Measurements from ENCODE around the gene OXNAD1.
"Not testable (repeated sequence)": the region's sequence is repeated elsewhere in the genome, so short reads cannot be mapped to it uniquely, and the experiment has no call there.

Gene OXNAD1

DNA sequence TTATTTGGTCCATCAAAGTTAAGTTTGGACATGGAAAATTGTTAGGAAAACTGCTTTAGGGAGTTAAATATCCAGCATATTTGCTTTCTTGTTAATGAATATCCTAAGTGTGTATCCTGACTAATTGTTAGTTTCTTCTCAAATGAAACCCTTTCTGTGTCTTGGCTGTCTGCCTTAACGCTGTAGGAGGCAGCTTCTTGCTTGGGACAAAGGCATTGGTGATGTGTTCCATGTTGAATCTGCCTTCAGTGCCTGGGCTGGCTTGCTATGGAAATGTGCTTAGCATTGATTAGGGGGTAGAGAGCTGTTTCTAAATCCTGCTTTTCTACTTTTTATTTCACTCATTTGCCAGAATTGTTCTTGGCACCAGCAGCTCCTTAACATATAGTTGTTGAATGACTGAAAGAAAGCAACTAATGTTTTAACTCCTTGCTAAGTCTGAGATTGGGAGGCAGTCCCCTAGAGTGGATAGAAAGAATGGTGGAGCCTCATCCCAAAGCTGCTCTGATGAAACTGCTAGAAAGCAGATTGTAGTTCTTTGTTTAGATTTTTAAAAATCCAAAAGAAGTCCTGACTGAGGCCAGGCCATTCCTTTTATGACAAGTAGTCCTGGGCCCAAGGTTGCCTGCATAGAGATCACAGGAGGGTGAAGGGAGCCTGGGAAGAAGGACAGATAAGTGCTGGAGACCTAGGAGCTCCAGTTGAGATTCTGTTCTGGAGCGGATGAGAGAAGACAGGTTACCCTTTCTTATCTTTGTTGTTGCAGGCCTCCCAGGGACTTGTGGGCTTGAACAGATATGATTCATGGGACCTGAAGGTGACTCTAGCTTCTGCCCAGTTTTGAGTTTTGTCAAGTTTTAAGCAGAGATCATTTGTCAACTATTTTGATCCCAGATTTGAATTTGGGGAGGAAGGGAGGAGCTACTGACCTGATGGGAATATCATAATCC lies 39.3 kb downstream of the OXNAD1 start:
- DNase-seq = no peak

DNA sequence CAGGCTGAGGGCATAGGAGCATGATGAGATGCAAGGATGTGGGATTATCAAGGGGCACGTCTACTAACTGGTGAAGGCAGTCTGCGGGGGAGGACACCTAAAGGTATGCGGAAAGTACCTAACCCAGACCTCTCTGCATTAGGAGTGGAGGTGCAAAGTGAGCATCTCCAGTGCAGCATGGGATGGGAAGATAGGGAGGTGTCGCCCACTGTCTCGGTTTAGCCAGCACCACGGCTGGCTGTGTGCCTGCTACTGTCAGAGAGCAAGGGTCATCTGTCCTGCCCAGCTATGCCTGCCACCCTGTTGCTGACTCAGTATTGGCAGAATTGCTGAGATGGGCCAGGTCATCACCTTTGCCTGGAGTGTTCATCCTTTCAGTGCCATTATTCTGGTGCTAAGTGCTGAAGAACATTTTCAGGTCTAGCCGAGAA lies 40.1 kb downstream of the OXNAD1 start:
- no peak for DNase-seq

GRCh38 chr3:16307832-16308531 lies 43.0 kb downstream of the OXNAD1 start:
- DNase-seq = no peak

GRCh38 chr3:16308727-16309126 lies 43.7 kb downstream of the OXNAD1 start:
- DNase-seq = no peak

DNA sequence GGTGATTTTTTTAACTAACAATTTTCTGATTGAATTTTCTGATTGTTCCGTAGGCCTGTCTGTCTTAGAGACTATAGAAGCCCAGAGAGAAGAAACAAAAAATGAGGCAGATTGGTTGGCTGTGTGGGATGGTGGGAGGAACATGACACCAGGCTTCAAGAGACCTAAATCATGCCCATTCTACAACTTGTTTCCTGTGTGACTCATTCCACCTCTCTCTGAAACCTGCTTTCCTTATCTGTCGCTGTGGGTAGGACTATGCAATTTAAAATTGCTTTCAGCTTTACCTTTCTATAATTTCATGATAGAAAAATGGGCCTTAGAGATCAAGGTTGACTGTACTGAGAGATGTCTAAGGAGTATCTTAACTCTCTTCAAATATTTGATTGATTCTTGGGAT lies 44.5 kb downstream of the OXNAD1 start:
- peak; percentile 42 for DNase-seq

DNA sequence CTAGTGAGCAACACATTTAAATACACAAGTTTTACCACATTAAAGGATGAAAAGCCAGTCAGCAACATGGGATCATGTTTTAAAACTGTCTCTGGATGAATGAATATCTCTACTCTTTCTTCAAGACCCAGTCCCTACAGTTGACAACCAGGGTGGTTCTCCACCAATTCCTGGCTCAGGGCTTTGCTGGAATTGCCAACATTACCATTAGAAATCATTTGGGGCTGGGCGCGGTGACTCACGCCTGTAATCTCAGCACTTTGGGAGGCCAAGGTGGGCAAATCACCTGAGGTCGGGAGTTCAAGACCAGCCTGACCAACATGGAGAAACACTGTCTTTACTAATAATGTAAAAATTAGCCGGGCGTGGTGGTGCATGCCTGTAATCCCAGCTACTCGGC lies 45.5 kb downstream of the OXNAD1 start:
- not testable (repeated sequence) for DNase-seq

DNA sequence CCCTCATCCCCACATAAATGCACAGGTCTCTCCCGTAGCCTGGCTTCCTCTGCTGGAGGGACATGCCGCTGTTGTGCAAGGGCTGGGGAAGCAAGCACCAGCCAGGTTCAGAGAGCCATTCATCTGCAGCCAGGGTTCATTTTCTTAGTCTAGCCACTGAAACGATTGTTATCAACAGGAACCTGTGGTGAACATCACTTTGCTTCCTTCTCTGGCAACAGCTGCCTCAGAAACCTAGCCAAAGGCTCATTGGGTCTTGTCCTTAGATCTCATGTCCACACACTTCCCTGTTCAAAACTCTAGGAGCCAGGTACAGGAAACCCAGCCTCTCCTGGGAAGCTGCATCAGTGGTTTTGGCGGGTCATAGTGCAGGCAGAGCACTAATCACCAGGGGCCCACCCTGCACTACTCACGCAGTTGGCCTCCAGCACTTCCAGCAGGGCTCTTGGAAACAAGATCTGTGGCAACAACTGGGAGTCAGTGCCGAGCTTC lies 47.0 kb downstream of the OXNAD1 start:
- no peak for DNase-seq

- no peak for DNase-seq
Observed at GRCh38 chr3:16313886-16314645, 49.1 kb downstream of the OXNAD1 start.

GRCh38 chr3:16315623-16316022 lies 50.6 kb downstream of the OXNAD1 start:
- DNase-seq = no peak

- DNase-seq = no peak
Observed at GRCh38 chr3:16316396-16316795, 51.4 kb downstream of the OXNAD1 start.

- no peak for DNase-seq
Observed at GRCh38 chr3:16316847-16317560, 52.0 kb downstream of the OXNAD1 start.

GRCh38 chr3:16317561-16317945 lies 52.5 kb downstream of the OXNAD1 start:
- no peak for DNase-seq

- DNase-seq = peak; percentile 67
Observed at GRCh38 chr3:16318176-16318575, 53.2 kb downstream of the OXNAD1 start.

DNA sequence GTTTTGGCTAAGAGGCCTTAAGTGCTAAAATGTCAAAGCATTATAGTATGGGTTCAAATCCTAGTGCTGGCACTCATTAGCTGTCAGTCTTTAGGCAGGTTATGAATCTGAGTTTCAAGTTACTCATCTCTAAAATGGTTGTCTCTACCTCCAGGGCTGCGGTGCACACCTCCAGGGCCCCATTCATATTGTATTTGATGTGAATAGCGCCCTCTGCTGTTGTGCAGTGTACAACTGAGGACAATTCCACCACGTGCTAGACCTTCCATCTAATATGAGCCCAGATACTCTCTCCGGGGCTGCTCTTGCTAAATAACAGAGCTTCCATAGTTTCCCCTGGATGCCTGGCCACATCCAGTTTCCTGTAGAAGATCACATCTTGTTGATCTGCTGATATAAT lies 54.3 kb downstream of the OXNAD1 start:
- DNase-seq = no peak

DNA sequence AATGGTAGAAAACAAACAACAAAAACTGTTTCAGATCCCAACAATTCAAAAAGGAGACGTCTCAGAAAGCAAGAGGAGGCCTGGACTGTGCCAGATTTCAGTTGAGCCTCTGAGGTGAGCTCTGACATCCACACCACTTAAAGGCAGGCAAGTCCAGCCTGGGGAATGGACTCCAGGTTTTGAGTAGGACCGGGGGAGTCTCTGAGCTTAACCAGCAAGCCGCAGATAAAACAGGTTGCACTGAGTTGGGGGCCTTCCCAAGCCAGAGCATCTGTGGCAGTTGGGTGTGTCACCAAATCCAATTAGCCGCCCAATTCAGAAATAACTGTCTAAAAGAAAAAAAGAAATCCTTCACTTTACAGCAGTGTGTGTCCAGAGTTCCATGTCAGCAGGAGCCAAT lies 54.7 kb downstream of the OXNAD1 start:
- no peak for DNase-seq

- peak; percentile 33 for DNase-seq
Observed at GRCh38 chr3:16320711-16321110, 55.7 kb downstream of the OXNAD1 start.

DNA sequence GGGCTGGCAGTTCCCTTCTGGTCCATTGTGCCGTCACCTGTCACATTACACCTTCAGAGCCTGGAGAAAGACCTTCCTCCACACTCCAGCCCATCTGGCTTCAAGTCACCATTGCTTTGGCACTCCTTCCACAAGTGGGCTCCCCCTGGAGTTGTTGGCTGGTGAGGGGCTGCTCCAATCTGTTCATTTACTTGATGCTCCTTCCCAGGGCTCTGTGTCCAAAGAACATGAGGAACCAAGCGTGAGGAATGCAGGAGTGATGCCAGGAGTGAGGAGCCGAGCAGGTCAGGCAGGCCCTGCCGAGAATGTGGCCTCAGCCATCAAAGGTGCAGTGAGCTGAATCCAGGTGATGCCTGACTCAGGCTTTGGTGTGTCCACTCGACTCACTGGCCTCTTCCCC lies 57.2 kb downstream of the OXNAD1 start:
- no peak for DNase-seq

GRCh38 chr3:16323737-16324136 lies 58.7 kb downstream of the OXNAD1 start:
- no peak for DNase-seq

DNA sequence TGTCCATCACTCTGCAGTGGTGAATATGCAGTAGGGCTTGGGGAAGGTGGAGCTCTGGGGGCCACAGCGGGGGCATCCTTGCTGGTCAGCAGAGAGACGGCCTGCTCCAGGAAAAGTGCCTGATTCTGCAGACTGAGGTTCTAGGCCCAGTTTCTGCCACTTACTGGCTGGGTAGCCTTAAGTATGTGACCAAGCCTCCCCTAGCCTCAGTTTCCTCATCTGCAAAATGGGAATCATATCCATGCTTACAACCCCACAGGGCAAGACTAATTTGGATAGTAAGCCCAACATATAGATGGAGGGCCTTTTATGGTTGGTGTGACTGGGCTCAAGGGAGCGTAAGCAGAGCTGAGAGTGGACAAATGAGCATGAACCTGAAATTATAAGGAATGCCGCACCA lies 60.8 kb downstream of the OXNAD1 start:
- DNase-seq = no peak

DNA sequence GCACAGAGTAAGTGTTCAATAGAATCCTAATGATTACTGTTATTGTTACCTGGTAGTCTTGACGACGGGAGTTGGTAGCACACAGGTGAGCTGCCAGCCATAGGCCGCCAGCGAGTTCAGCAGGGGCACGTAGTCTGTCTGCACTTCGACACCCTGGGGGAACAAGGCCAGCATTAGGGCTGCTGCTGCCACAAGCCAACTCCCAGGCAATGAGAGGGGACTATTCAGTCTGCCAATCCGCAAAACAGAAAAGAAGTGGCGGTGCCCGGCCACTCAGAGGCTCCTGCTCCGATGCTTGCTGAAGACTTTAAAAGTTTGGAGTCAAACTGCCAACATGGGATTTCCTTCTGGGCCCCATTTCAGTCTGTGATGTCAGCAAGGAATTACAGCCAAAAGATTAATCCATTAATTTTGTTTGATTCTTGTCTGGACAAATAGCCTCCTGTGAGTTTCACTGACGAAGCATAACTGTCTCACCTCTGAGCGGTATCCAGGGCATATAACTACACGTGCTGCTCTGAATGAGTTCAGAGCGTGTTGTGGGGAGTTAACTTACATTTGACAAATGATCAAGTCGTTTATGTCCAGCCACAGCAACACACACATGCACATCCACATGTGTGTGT lies 61.8 kb downstream of the OXNAD1 start:
- no peak for DNase-seq

DNA sequence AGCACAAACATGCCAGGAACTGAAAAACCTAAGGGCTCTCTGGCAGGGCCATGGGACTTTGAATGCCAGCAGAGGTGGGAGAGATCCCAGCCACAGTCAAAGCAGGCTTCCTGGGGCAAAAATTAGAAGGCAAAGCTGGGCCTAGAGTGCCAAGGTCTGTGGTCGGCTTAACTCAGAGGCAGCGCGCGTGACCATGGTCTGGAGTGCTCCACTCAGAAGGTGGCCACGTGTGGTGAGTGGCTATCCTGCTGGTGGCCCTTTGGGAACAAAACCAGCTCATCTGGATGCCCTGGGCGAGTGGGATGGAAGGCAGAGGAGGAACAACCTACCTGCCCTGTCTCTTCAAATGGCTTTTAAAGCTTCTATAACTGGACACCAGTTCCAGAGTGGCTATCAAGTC lies 63.1 kb downstream of the OXNAD1 start:
- DNase-seq = no peak

All from inflammatory macrophage treated with lipopolysaccharide for 4 hours (primary cell).